HepG2 (cell line): ENCODE measurements around the gene NUBP2. TPM values are rescaled to one million over a fixed set of nuclear protein-coding genes. Genes with fewer than 3 reads are reported as not detected.

Experiments used
- CHD2 ChIP-seq: IDR thresholded peaks from 2 replicates; pipeline ENCODE4 v1.6.1; 2011; ENCODE audit warnings: low read depth, low read length, improper control_type of control experiment
- ELF3 ChIP-seq: IDR thresholded peaks from 2 replicates; pipeline ENCODE4 v1.6.1; 2016; ENCODE audit warnings: missing genetic modification reagents, missing compliant biosample characterization
- FOXO1 ChIP-seq: sonication (generic); formaldehyde crosslinking; IDR thresholded peaks from 2 replicates; pipeline ENCODE4 v1.4.0; 2020; ENCODE audit warnings: missing genetic modification reagents
- IRX3 ChIP-seq: sonication (generic); formaldehyde crosslinking; IDR thresholded peaks from 2 replicates; pipeline ENCODE4 v1.8.1; 2023; ENCODE audit warnings: mild to moderate bottlenecking, low read depth, missing genetic modification reagents, borderline replicate concordance
- KAT7 ChIP-seq: IDR thresholded peaks from 2 replicates; pipeline ENCODE4 v1.6.1; 2018; ENCODE audit warnings: borderline replicate concordance, missing compliant biosample characterization
- NFE2L2 ChIP-seq: fragments of 150-350 bp; IDR thresholded peaks from 2 replicates; pipeline ENCODE4 v1.6.1; 2014; ENCODE audit warnings: low read length
- SMAD1 ChIP-seq: sonication (generic); formaldehyde crosslinking; IDR thresholded peaks from 2 replicates; pipeline ENCODE4 v1.4.0; 2020; ENCODE audit warnings: missing genetic modification reagents, low read depth, mild to moderate bottlenecking, borderline replicate concordance
- TOPORS ChIP-seq: sonication (generic); formaldehyde crosslinking; IDR thresholded peaks from 2 replicates; pipeline ENCODE4 v1.8.0; 2023; ENCODE audit warnings: mild to moderate bottlenecking, missing genetic modification reagents
- U2AF2 ChIP-seq: fragments of 200-400 bp; formaldehyde crosslinking; IDR thresholded peaks from 2 replicates; pipeline ENCODE4 v1.6.1; 2017; ENCODE audit warnings: low read depth, mild to moderate bottlenecking, low read length
- ZNF121 ChIP-seq: sonication (generic); formaldehyde crosslinking; IDR thresholded peaks from 2 replicates; pipeline ENCODE4 v1.5.0; 2020; ENCODE audit warnings: mild to moderate bottlenecking, missing genetic modification reagents
- ZNF3 ChIP-seq: IDR thresholded peaks from 2 replicates; pipeline ENCODE4 v1.7.0; 2017; ENCODE audit warnings: inconsistent platforms
- ZNF30 ChIP-seq: sonication (generic); formaldehyde crosslinking; IDR thresholded peaks from 2 replicates; pipeline ENCODE4 v1.5.0; 2020; ENCODE audit warnings: mild to moderate bottlenecking, missing genetic modification reagents
- ZNF317 ChIP-seq: sonication (generic); formaldehyde crosslinking; IDR thresholded peaks from 2 replicates; pipeline ENCODE4 v1.5.0; 2020; ENCODE audit warnings: mild to moderate bottlenecking, missing genetic modification reagents
- ZNF350 ChIP-seq: sonication (generic); formaldehyde crosslinking; IDR thresholded peaks from 2 replicates; pipeline ENCODE4 v1.4.0; 2020; ENCODE audit warnings: mild to moderate bottlenecking, low read depth, missing genetic modification reagents, borderline replicate concordance
- ZNF441 ChIP-seq: sonication (generic); formaldehyde crosslinking; IDR thresholded peaks from 2 replicates; pipeline ENCODE4 v1.7.0; 2021; ENCODE audit warnings: missing genetic modification reagents, borderline replicate concordance
- ZNF468 ChIP-seq: sonication (generic); formaldehyde crosslinking; IDR thresholded peaks from 2 replicates; pipeline ENCODE4 v1.8.0; 2022; ENCODE audit warnings: mild to moderate bottlenecking, moderate library complexity, missing genetic modification reagents
- ZNF558 ChIP-seq: sonication (generic); formaldehyde crosslinking; IDR thresholded peaks from 2 replicates; pipeline ENCODE4 v1.9.0; 2022; ENCODE audit warnings: mild to moderate bottlenecking, missing genetic modification reagents, borderline replicate concordance
- ZNF616 ChIP-seq: sonication (generic); formaldehyde crosslinking; IDR thresholded peaks from 2 replicates; pipeline ENCODE4 v1.5.0; 2020; ENCODE audit warnings: low read depth, mild to moderate bottlenecking, missing genetic modification reagents
- ZNF766 ChIP-seq: sonication (generic); formaldehyde crosslinking; IDR thresholded peaks from 2 replicates; pipeline ENCODE4 v1.5.0; 2020; ENCODE audit warnings: missing genetic modification reagents, borderline replicate concordance
- polyA plus RNA-seq, 8 experiments: library from polyadenylated mRNA; depleted of rRNA in 3 of 8; stranded (reverse) in 7 of 8; unstranded in 1 of 8; fragments of >200 nt; fragmentation: Illumina TruSeq in 4 of 8; extraction: Trizol in 4 of 8; gene quantifications; 2 replicates each; pipeline versions ENCODE4 v1.2.1 to v1.2.3, GENCODE V29; 2011 to 2016; ENCODE audit warnings: low read depth in 4 of 8, missing spikeins in 1 of 8, mixed read lengths in 1 of 8; ENCODE audit not compliant: insufficient read depth in 1 of 8
- total RNA-seq, 5 experiments: library from RNA; depleted of rRNA; stranded (reverse); fragments of >200 nt; fragmentation: Illumina TruSeq; extraction: Trizol; gene quantifications; 2 replicates each; pipeline ENCODE4 v1.2.3, GENCODE V29; 2016; ENCODE audit warnings: low read depth in 1 of 5
- TF ChIP-seq, protein P1 (sequence below): sonication (generic); formaldehyde crosslinking; IDR thresholded peaks from 2 replicates; pipeline ENCODE4 v1.5.0; 2020; ENCODE audit warnings: missing genetic modification reagents
- TF ChIP-seq, protein P2 (sequence below): sonication (generic); formaldehyde crosslinking; IDR thresholded peaks from 2 replicates; pipeline ENCODE4 v1.4.0; 2020; ENCODE audit warnings: mild to moderate bottlenecking, missing genetic modification reagents
- TF ChIP-seq, protein P3 (sequence below): sonication (generic); formaldehyde crosslinking; IDR thresholded peaks from 2 replicates; pipeline ENCODE4 v1.8.1; 2023; ENCODE audit warnings: mild to moderate bottlenecking, inconsistent platforms, moderate library complexity, missing genetic modification reagents, borderline replicate concordance
- TF ChIP-seq, protein P4 (sequence below): sonication (generic); formaldehyde crosslinking; IDR thresholded peaks from 2 replicates; pipeline ENCODE4 v1.4.0; 2020; ENCODE audit warnings: mild to moderate bottlenecking, missing genetic modification reagents

The NUBP2 gene
- total and polyA plus RNA-seq, 2 of the 13 experiments (the other 11 are each of a cell fraction or from before 2014, with no cell fraction given): 25.7 to 61.5 TPM

DNA sequence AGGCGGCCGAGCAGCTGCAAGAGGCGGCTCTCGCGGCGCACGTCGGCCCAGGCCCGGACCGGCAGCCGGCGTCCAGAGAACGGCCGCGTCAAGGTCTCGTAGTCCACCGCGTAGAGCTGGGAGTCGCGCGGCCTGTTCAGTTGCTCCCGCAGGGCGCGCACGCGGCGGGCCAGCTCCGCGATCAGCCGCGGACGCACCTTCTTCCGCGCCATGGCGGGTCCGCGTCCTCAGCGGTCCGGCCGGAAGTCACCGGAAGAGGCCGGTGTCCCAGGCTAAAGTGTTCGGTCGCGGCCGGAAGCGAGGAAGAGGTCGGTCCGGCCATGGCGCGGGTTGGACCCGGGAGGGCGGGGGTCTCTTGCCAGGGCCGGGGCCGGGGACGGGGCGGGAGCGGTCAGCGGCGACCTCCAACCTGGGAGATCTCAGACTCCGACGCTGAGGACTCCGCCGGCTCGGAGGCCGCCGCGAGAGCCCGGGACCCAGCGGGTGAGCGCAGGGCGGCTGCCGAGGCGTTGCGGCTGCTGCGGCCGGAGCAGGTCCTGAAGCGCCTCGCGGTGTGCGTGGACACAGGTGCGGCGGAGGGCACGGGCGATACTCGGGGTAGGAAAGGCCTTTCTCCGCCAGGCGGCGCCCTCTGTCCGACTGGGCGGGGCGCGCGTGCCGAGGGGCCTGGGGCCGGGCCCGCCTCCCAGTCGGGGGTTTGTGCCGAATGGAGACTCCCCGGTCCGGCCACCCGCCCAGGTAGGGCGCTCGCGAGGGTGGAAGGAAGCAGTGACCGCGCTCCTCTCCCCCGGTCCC, 9.7 kb upstream of the NUBP2 start, which contains the start of gene MRPS34 (continued):
- TF ChIP-seq NFE2L2 (no peak), U2AF2 (no peak), ZNF350 (CRISPR knock-in tag) (no peak), ZNF468 (CRISPR knock-in tag) (no peak; the same call in 1 of the 2 replicates), TOPORS (CRISPR knock-in tag) (peak; percentile 86), ZNF317 (CRISPR knock-in tag) (no peak), IRX3 (CRISPR knock-in tag) (peak; percentile 49; the same call in 1 of the 2 replicates), ZNF441 (CRISPR knock-in tag) (no peak; the same call in 1 of the 2 replicates), ZNF3 (CRISPR knock-in tag) (no peak), ELF3 (CRISPR knock-in tag) (peak; percentile 51), FOXO1 (CRISPR knock-in tag) (peak; percentile 60; the same call in 1 of the 2 replicates), ZNF766 (peak; percentile 81; the same call in 1 of the 2 replicates), KAT7 (peak; percentile 95; the same call in 1 of the 2 replicates), SMAD1 (no peak), ZNF558 (CRISPR knock-in tag) (peak; percentile 92; the same call in 1 of the 2 replicates), ZNF616 (CRISPR knock-in tag) (peak; percentile 86; the same call in 1 of the 2 replicates), ZNF30 (CRISPR knock-in tag) (peak; percentile 89), ZNF121 (no peak), CHD2 (peak; percentile 21; the same call in 1 of the 2 replicates)
- TF ChIP-seq, protein P1, sequence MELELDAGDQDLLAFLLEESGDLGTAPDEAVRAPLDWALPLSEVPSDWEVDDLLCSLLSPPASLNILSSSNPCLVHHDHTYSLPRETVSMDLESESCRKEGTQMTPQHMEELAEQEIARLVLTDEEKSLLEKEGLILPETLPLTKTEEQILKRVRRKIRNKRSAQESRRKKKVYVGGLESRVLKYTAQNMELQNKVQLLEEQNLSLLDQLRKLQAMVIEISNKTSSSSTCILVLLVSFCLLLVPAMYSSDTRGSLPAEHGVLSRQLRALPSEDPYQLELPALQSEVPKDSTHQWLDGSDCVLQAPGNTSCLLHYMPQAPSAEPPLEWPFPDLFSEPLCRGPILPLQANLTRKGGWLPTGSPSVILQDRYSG (CRISPR knock-in tag): peak; percentile 49; the same call in 1 of the 2 replicates
- TF ChIP-seq, protein P2, sequence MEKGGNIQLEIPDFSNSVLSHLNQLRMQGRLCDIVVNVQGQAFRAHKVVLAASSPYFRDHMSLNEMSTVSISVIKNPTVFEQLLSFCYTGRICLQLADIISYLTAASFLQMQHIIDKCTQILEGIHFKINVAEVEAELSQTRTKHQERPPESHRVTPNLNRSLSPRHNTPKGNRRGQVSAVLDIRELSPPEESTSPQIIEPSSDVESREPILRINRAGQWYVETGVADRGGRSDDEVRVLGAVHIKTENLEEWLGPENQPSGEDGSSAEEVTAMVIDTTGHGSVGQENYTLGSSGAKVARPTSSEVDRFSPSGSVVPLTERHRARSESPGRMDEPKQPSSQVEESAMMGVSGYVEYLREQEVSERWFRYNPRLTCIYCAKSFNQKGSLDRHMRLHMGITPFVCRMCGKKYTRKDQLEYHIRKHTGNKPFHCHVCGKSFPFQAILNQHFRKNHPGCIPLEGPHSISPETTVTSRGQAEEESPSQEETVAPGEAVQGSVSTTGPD: no peak
- TF ChIP-seq, protein P3, sequence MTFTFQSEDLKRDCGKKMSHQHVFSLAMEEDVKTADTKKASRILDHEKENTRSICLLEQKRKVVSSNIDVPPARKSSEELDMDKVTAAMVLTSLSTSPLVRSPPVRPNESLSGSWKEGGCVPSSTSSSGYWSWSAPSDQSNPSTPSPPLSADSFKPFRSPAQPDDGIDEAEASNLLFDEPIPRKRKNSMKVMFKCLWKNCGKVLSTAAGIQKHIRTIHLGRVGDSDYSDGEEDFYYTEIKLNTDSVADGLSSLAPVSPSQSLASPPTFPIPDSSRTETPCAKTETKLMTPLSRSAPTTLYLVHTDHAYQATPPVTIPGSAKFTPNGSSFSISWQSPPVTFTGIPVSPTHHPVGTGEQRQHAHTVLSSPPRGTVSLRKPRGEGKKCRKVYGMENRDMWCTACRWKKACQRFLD: peak; percentile 63
- TF ChIP-seq, protein P4, sequence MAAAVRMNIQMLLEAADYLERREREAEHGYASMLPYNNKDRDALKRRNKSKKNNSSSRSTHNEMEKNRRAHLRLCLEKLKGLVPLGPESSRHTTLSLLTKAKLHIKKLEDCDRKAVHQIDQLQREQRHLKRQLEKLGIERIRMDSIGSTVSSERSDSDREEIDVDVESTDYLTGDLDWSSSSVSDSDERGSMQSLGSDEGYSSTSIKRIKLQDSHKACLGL (CRISPR knock-in tag): peak; percentile 43; the same call in 1 of the 2 replicates
